ENCODE measurements around the gene SLC25A53.
"Not testable (repeated sequence)": the region's sequence is repeated elsewhere in the genome, so short reads cannot be mapped to it uniquely, and the experiment has no call there.

The SLC25A53 gene

GRCh38 chrX:104098919-104099318 lies 57.9 kb downstream of the SLC25A53 start:
- DNase-seq (ENCODE audit: low read depth) = no peak
- no peak overlapping the region for H3K4me3 ChIP-seq (replicated peaks; ENCODE audit: low read depth, low read length)
- TF ChIP-seq CTCF (IDR thresholded peaks at IDR 0.05; ENCODE audit: low read length, missing control alignments) = no peak

GRCh38 chrX:104098151-104098808 lies 58.5 kb downstream of the SLC25A53 start:
- no peak overlapping the region for H3K4me3 ChIP-seq (replicated peaks; ENCODE audit: low read depth, low read length)
- TF ChIP-seq CTCF (IDR thresholded peaks at IDR 0.05; ENCODE audit: low read length, missing control alignments) = peak; percentile 50
- peak; percentile 83 for DNase-seq (ENCODE audit: low read depth)

GRCh38 chrX:104085919-104086318 lies 70.9 kb downstream of the SLC25A53 start:
- no peak for TF ChIP-seq CTCF (IDR thresholded peaks at IDR 0.05; ENCODE audit: low read length, missing control alignments)

GRCh38 chrX:104085477-104085876 lies 71.3 kb downstream of the SLC25A53 start:
- no peak for DNase-seq (ENCODE audit: low read depth)
- TF ChIP-seq CTCF (IDR thresholded peaks at IDR 0.05; ENCODE audit: low read length, missing control alignments) = no peak
- H3K4me3 ChIP-seq (replicated peaks; ENCODE audit: low read depth, low read length) = no peak overlapping the region

More at GRCh38 chrX:104085919-104086318, 70.9 kb downstream of the SLC25A53 start:
- no peak overlapping the region for H3K4me3 ChIP-seq (replicated peaks; ENCODE audit: low read depth, low read length)
- no peak for DNase-seq (ENCODE audit: low read depth)

- no peak for TF ChIP-seq CTCF (IDR thresholded peaks at IDR 0.05; ENCODE audit: low read length, missing control alignments)
- no peak for DNase-seq (ENCODE audit: low read depth)
- H3K4me3 ChIP-seq (replicated peaks; ENCODE audit: low read depth, low read length) = no peak overlapping the region
Measured at GRCh38 chrX:104084534-104085277, 72.1 kb downstream of the SLC25A53 start.

DNA sequence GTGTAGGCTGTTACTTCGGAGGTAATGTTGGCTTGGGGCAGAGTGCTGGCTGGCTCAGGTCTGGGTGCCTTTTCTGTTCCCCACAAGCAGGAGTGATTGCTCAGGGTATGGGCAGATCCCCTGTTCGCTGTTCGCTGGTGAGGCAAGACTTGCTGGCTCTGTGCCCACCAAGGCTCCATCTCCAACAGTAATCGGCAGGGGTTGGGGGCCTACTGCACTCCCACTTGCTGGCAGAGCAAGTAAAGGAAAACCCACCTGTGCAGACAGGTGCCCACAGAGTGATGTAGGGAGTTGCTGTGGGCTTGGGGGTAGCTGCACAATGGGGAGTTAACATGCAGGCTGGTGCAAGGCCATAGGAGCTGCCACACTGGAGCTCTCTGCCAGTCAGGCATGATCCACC lies 72.7 kb downstream of the SLC25A53 start:
- H3K4me3 ChIP-seq (replicated peaks; ENCODE audit: low read depth, low read length) = no peak overlapping the region
- no peak for TF ChIP-seq CTCF (IDR thresholded peaks at IDR 0.05; ENCODE audit: low read length, missing control alignments)
- DNase-seq (ENCODE audit: low read depth) = no peak

- H3K4me3 ChIP-seq (replicated peaks; ENCODE audit: low read depth, low read length); DNase-seq (ENCODE audit: low read depth): not testable (repeated sequence)
Measured at GRCh38 chrX:104077854-104078253, 79.0 kb downstream of the SLC25A53 start.

GRCh38 chrX:104075778-104076445 lies 80.9 kb downstream of the SLC25A53 start, which contains the start of gene TMSB15C:
TMSB15C (minus strand) TSS chrX:104076236.
- not testable (repeated sequence) for H3K4me3 ChIP-seq (replicated peaks; ENCODE audit: low read depth, low read length); DNase-seq (ENCODE audit: low read depth)

GRCh38 chrX:104062636-104063035 lies 94.2 kb downstream of the SLC25A53 start:
- not testable (repeated sequence) for DNase-seq (ENCODE audit: low read depth); H3K4me3 ChIP-seq (replicated peaks; ENCODE audit: low read depth, low read length)

DNA sequence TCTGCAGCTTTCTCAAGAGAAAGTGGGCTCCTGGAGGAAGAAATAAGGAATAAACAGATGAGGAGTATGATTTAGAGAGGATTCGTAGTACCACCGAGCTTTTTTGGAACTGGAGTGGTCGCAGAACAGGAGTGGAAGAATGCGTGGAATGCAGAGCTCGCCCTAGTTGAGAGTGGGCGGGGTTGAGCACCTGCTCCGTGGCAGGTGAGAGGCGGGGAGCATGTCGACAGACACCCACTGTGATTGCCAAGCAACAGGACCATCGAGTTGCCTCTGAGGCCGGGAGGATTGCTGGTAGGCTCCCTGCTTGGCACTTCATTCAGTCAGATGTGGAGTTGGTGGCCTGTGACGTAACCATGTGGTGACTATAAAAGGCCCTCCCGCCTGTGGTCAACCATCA lies 101.9 kb downstream of the SLC25A53 start:
- DNase-seq (ENCODE audit: low read depth); H3K4me3 ChIP-seq (replicated peaks; ENCODE audit: low read depth, low read length): not testable (repeated sequence)
